Esophagus mucosa (tissue), 1 donor: ENCODE measurements around the gene CPNE1. TPM values are rescaled to one million over a fixed set of nuclear protein-coding genes. Genes with fewer than 3 reads are reported as not detected.
A peak's percentile ranks its signal among the peaks of the same experiment; 100 is the strongest.

ENCODE experiments used
- ATAC-seq: fragments of 200-7000 bp; cut with Tn5 transposase; one replicate; pipeline ENCODE4 v1.9.1; 2020
- total RNA-seq: library from RNA; stranded (reverse); gene quantifications from one replicate; pipeline ENCODE4 v1.2.4, GENCODE V29; 2023
- donor health status: DM: yes; HTN: yes; CAD: no.

Gene CPNE1
- total RNA-seq, 1 donor from 2014 or later: 130 TPM

- ATAC-seq: peak; percentile 30
Measured at GRCh38 chr20:35619196-35620095, 45.3 kb downstream of the CPNE1 start.

GRCh38 chr20:35618263-35619131, 46.2 kb downstream of the CPNE1 start:
- no peak for ATAC-seq

- peak; percentile 4 for ATAC-seq
Measured at GRCh38 chr20:35617397-35618262, 47.1 kb downstream of the CPNE1 start.

GRCh38 chr20:35616465-35617396, 48.0 kb downstream of the CPNE1 start:
- peak; percentile 42 for ATAC-seq

- ATAC-seq: peak; percentile 95
Measured at GRCh38 chr20:35615667-35616464, 48.8 kb downstream of the CPNE1 start, which contains the start of gene SPAG4. Gene SPAG4 (plus strand): TSS chr20:35615829. CDS start chr20:35616004, 175 bp downstream.

GRCh38 chr20:35611482-35611881, 53.2 kb downstream of the CPNE1 start:
- ATAC-seq: no peak

- no peak for ATAC-seq
Measured at GRCh38 chr20:35610833-35611427, 53.8 kb downstream of the CPNE1 start.

GRCh38 chr20:35607003-35607735, 57.5 kb downstream of the CPNE1 start:
- ATAC-seq: peak; percentile 17

- no peak for ATAC-seq
Measured at GRCh38 chr20:35606127-35606526, 58.6 kb downstream of the CPNE1 start.

GRCh38 chr20:35604449-35604747, 60.3 kb downstream of the CPNE1 start:
- ATAC-seq: no peak

GRCh38 chr20:35603695-35604448, 60.8 kb downstream of the CPNE1 start:
- no peak for ATAC-seq

- no peak for ATAC-seq
Measured at GRCh38 chr20:35602851-35603495, 61.7 kb downstream of the CPNE1 start.

GRCh38 chr20:35601990-35602389, 62.7 kb downstream of the CPNE1 start:
- ATAC-seq: no peak

- ATAC-seq: peak; percentile 79
Measured at GRCh38 chr20:35600993-35601973, 63.4 kb downstream of the CPNE1 start.

GRCh38 chr20:35600176-35600992, 64.3 kb downstream of the CPNE1 start:
- no peak for ATAC-seq

- no peak for ATAC-seq
Measured at GRCh38 chr20:35599776-35600120, 65.0 kb downstream of the CPNE1 start.
